Astrocyte (in vitro differentiated cells and primary cell): ENCODE data around the gene B4GALT7. TPM values are rescaled to one million over a fixed set of nuclear protein-coding genes. Genes with fewer than 3 reads are reported as not detected.
A peak's percentile ranks its signal among the peaks of the same experiment; 100 is the strongest.

Experiments used
- DNase-seq: peaks from one replicate; pipeline ENCODE4 v3.0.0-alpha.2; 2010; ENCODE audit warnings: low read depth
- FAIRE-seq: peaks from 2 replicates; lab custom pipeline; 2011; peaks lifted over from hg19 to GRCh38; lab: Jason Lieb, UNC
- H2AFZ ChIP-seq: 2 replicates; pipeline ENCODE4 v1.6.0; 2012; ENCODE audit warnings: low read depth, low read length, inconsistent platforms
- H3K27ac ChIP-seq: 2 replicates; pipeline ENCODE4 v1.5.1; 2011; ENCODE audit warnings: low read depth, low read length, inconsistent platforms
- H3K27me3 ChIP-seq: 2 replicates; pipeline ENCODE4 v1.6.0; 2011; ENCODE audit warnings: low read length, inconsistent platforms; ENCODE audit not compliant: insufficient read depth
- H3K36me3 ChIP-seq: 2 replicates; pipeline ENCODE4 v1.5.1; 2011; ENCODE audit warnings: low read length, inconsistent platforms; ENCODE audit not compliant: insufficient read depth
- H3K4me1 ChIP-seq: 2 replicates; pipeline ENCODE4 v1.5.1; 2011; ENCODE audit warnings: low read length, inconsistent platforms; ENCODE audit not compliant: insufficient read depth
- H3K4me2 ChIP-seq: 2 replicates; pipeline ENCODE4 v1.6.0; 2012; ENCODE audit warnings: low read length, inconsistent platforms
- H3K4me3 ChIP-seq: 2 replicates; pipeline ENCODE4 v1.5.1; 2011; ENCODE audit warnings: low read depth, mild to moderate bottlenecking, low read length, inconsistent platforms; ENCODE audit not compliant: insufficient read depth
- H3K79me2 ChIP-seq: 2 replicates; pipeline ENCODE4 v1.6.0; 2012; ENCODE audit warnings: mild to moderate bottlenecking, low read length, inconsistent platforms; ENCODE audit not compliant: insufficient read depth
- H3K9ac ChIP-seq: 2 replicates; pipeline ENCODE4 v1.6.0; 2012; ENCODE audit warnings: mild to moderate bottlenecking, low read length, inconsistent platforms
- H3K9me3 ChIP-seq: 2 replicates; pipeline ENCODE4 v1.5.1; 2012; ENCODE audit warnings: low read depth, mild to moderate bottlenecking, low read length, inconsistent platforms; ENCODE audit not compliant: insufficient read depth
- H4K20me1 ChIP-seq: 2 replicates; pipeline ENCODE4 v1.6.0; 2012; ENCODE audit warnings: low read length, inconsistent platforms; ENCODE audit not compliant: insufficient read depth
- H3K27ac Mint-ChIP-seq: one replicate; pipeline ENCODE4 v1.8.0; 2021; ENCODE audit warnings: mild to moderate bottlenecking, mixed read lengths; ENCODE audit not compliant: unreplicated experiment
- H3K27me3 Mint-ChIP-seq: one replicate; pipeline ENCODE4 v1.8.0; 2021; ENCODE audit warnings: low read depth, mixed read lengths; ENCODE audit not compliant: unreplicated experiment
- H3K36me3 Mint-ChIP-seq: one replicate; pipeline ENCODE4 v1.8.0; 2021; ENCODE audit warnings: low read depth, mixed read lengths; ENCODE audit not compliant: unreplicated experiment
- H3K4me1 Mint-ChIP-seq: one replicate; pipeline ENCODE4 v1.8.0; 2021; ENCODE audit warnings: low read depth, mixed read lengths; ENCODE audit not compliant: unreplicated experiment
- H3K4me3 Mint-ChIP-seq: one replicate; pipeline ENCODE4 v1.8.0; 2021; ENCODE audit warnings: mild to moderate bottlenecking, moderate library complexity, mixed read lengths; ENCODE audit not compliant: unreplicated experiment
- H3K9me3 Mint-ChIP-seq: one replicate; pipeline ENCODE4 v1.8.0; 2021; ENCODE audit warnings: mild to moderate bottlenecking, mixed read lengths; ENCODE audit not compliant: unreplicated experiment
- CTCF ChIP-seq: IDR thresholded peaks from 2 replicates; pipeline ENCODE4 v1.5.1; 2011; ENCODE audit warnings: low read depth, mild to moderate bottlenecking, inconsistent platforms, low read length, moderate library complexity; ENCODE audit not compliant: insufficient read depth
- EZH2 ChIP-seq: IDR thresholded peaks from 2 replicates; pipeline ENCODE4 v1.6.1; 2012; ENCODE audit warnings: mild to moderate bottlenecking, low read length, inconsistent platforms; ENCODE audit not compliant: insufficient read depth
- total RNA-seq: library from RNA; stranded (reverse); gene quantifications from 2 replicates; pipeline ENCODE4 v1.2.1, GENCODE V29; 2021

Gene B4GALT7
- total RNA-seq, 1 donor from 2014 or later: 35.0 TPM

GRCh38 chr5:177605667-177606066 is 5.7 kb downstream of the B4GALT7 start:
- Mint-ChIP-seq H3K36me3 (peaks cover 24% of the 10 kb centered on the region), H3K27ac (no peak overlapping the region), H3K4me1 (peaks cover 11% of the 10 kb centered on the region), H3K27me3 (no peaks in the 10 kb centered on the region), H3K4me3 (no peak overlapping the region), H3K9me3 (no peaks in the 10 kb centered on the region)
- Histone ChIP-seq H3K9me3 (no peaks in the 10 kb centered on the region), H3K9ac (no peak overlapping the region), H3K36me3 (peaks cover 2% of the 10 kb centered on the region), H3K27me3 (no peaks in the 10 kb centered on the region), H4K20me1 (peaks cover 47% of the 10 kb centered on the region), H3K79me2 (peaks cover 17% of the 10 kb centered on the region), H3K4me1 (peaks cover 12% of the 10 kb centered on the region), H3K4me2 (no peak overlapping the region), H3K27ac (no peak overlapping the region), H2AFZ (no peak overlapping the region), H3K4me3 (no peak overlapping the region)
- DNase-seq (no peak), FAIRE-seq (no peak)
- no peak for TF ChIP-seq CTCF
- TF ChIP-seq EZH2: no peak

- FAIRE-seq (no peak), DNase-seq (no peak)
- peaks cover 5% of the 10 kb centered on the region for H3K4me1 ChIP-seq
- H3K4me2 ChIP-seq: no peak overlapping the region
- H3K4me3 Mint-ChIP-seq: no peak overlapping the region
- H3K36me3 Mint-ChIP-seq: peaks cover 26% of the 10 kb centered on the region
- H3K9ac ChIP-seq: no peak overlapping the region
- no peak overlapping the region for H3K27ac ChIP-seq
- H2AFZ ChIP-seq: no peak overlapping the region
- H4K20me1 ChIP-seq: peaks cover 40% of the 10 kb centered on the region
- peaks cover 2% of the 10 kb centered on the region for H3K36me3 ChIP-seq
- H3K4me1 Mint-ChIP-seq: peaks cover 9% of the 10 kb centered on the region
- H3K27ac Mint-ChIP-seq: no peak overlapping the region
- no peaks in the 10 kb centered on the region for H3K9me3 Mint-ChIP-seq
- no peaks in the 10 kb centered on the region for H3K27me3 ChIP-seq
- H3K9me3 ChIP-seq: no peaks in the 10 kb centered on the region
- no peak overlapping the region for H3K4me3 ChIP-seq
- TF ChIP-seq EZH2 (no peak), CTCF (no peak)
- peaks cover 10% of the 10 kb centered on the region for H3K79me2 ChIP-seq
- no peaks in the 10 kb centered on the region for H3K27me3 Mint-ChIP-seq
These were observed 6.4 kb downstream of the B4GALT7 start for GRCh38 chr5:177606071-177607051.

- H4K20me1 ChIP-seq: peaks cover 33% of the 10 kb centered on the region
- peaks cover 9% of the 10 kb centered on the region for H3K4me1 Mint-ChIP-seq
- no peaks in the 10 kb centered on the region for H3K9me3 ChIP-seq
- no peak overlapping the region for H3K4me3 Mint-ChIP-seq
- H3K79me2 ChIP-seq: peaks cover 4% of the 10 kb centered on the region
- no peak overlapping the region for H3K4me3 ChIP-seq
- peaks cover 5% of the 10 kb centered on the region for H3K4me1 ChIP-seq
- peak overlapping the region; percentile 13 for H3K9ac ChIP-seq
- no peak for FAIRE-seq
- no peak overlapping the region for H2AFZ ChIP-seq
- TF ChIP-seq CTCF: no peak
- TF ChIP-seq EZH2: no peak
- H3K27ac Mint-ChIP-seq: no peak overlapping the region
- no peak for DNase-seq
- H3K36me3 Mint-ChIP-seq: peaks cover 26% of the 10 kb centered on the region
- H3K27me3 Mint-ChIP-seq: no peaks in the 10 kb centered on the region
- H3K9me3 Mint-ChIP-seq: no peaks in the 10 kb centered on the region
- no peaks in the 10 kb centered on the region for H3K27me3 ChIP-seq
- H3K27ac ChIP-seq: no peak overlapping the region
- peaks cover 2% of the 10 kb centered on the region for H3K36me3 ChIP-seq
- H3K4me2 ChIP-seq: no peak overlapping the region
These were observed 7.2 kb downstream of the B4GALT7 start for GRCh38 chr5:177607115-177607451.
